Adrenal gland (tissue), 12 donors: ENCODE results near the gene SLC47A1. TPM values are rescaled to one million over a fixed set of nuclear protein-coding genes. Genes with fewer than 3 reads are reported as not detected.
"Not testable (repeated sequence)": the region's sequence is repeated elsewhere in the genome, so short reads cannot be mapped to it uniquely, and the experiment has no call there.

Experiments
- DNase-seq, 7 donors: peaks; one replicate each; pipeline ENCODE4 v3.0.0-alpha.2; 2019 to 2020
- H3K27ac ChIP-seq, 5 donors: fragments of 200-600 bp; sonication (generic) in 4 of 5; 1 replicate in 3 of 5; 2 replicates in 2 of 5; pipeline versions ENCODE4 v1.5.1 to v1.8.0; 2016 to 2020; ENCODE audit warnings: mild to moderate bottlenecking in 1 of 5
- H3K27me3 ChIP-seq: fragments of 200-600 bp; 2 replicates; pipeline ENCODE4 v1.8.0; 2021
- H3K36me3 ChIP-seq, 2 donors: fragments of 200-600 bp; replicated peaks in 1 of 2; 1 replicate in 1 of 2; 2 replicates in 1 of 2; pipeline versions ENCODE4 v1.5.1 to v1.8.0; 2018 to 2022
- H3K4me1 ChIP-seq, 2 donors: fragments of 200-600 bp; replicated peaks in 1 of 2; 1 replicate in 1 of 2; 2 replicates in 1 of 2; pipeline versions ENCODE4 v1.5.1 to v1.8.0; 2018 to 2021
- H3K4me3 ChIP-seq, 4 donors: fragments of 200-600 bp; sonication (generic) in 3 of 4; one replicate each; pipeline ENCODE4 v1.5.1; 2016 to 2018
- H3K9me3 ChIP-seq, 3 donors: fragments of 200-600 bp; sonication (generic) in 1 of 3; replicated peaks in 1 of 3; 1 replicate in 2 of 3; 2 replicates in 1 of 3; pipeline versions ENCODE4 v1.5.1 to v1.8.0; 2016 to 2021
- POLR2A ChIP-seq, 2 donors: fragments of 450-650 bp; IDR thresholded peaks; one replicate each; pipeline ENCODE4 v1.6.1; 2017; ENCODE audit warnings: antibody characterized with exemption in 2 of 2, mild to moderate bottlenecking in 2 of 2, moderate library complexity in 1 of 2
- WGBS, 4 donors: extraction: QIAGEN DNeasy Blood & Tissue Kit in 2 of 4; methylation state at CpG; one replicate each; pipeline versions ENCODE4 v1.1.5 to v1.1.7; 2013 to 2017; 5-methylcytosine and 5-hydroxymethylcytosine counted together
- intact Hi-C, 2 donors: fragments of 100-400 bp; cut with DNase I; formaldehyde crosslinking; loops; one replicate each; pipeline versions ENCODE4 v1.14.1 to v1.15.0; 2022 to 2023
- polyA plus RNA-seq, 3 donors: library from polyadenylated mRNA; stranded (reverse); fragments of 200-250 nt in 2 of 3; fragments of 350-450 nt in 1 of 3; fragmentation: Illumina TruSeq in 1 of 3; extraction: RNeasy Lipid Tissue Mini Kit (QIAGEN cat#74804) in 1 of 3; gene quantifications; one replicate each; pipeline ENCODE4 v1.2.3, GENCODE V29; 2013 to 2014
- total RNA-seq, 9 donors: library from RNA; depleted of rRNA in 4 of 9; stranded (reverse); fragments of >200 nt in 4 of 9; fragments of 120-200 nt in 1 of 9; fragmentation: NEBNext Ultra II Directional in 1 of 9; extraction: Animal tissue kit (Norgen Biotek cat#: 25700) in 1 of 9; gene quantifications; one replicate each; pipeline versions ENCODE4 v1.1.0 to v1.2.4, GENCODE V29; 2013 to 2023
- TF ChIP-seq, protein P1 (sequence below), 6 experiments: fragments of 450-650 bp in 4 of 6; fragments of 200-600 bp in 2 of 6; sonication (generic) in 1 of 6; IDR thresholded peaks; 1 replicate in 5 of 6; 2 replicates in 1 of 6; pipeline versions ENCODE4 v1.5.1 to v1.8.0; 2016 to 2021; ENCODE audit warnings: antibody characterized with exemption in 6 of 6, mild to moderate bottlenecking in 2 of 6, moderate library complexity in 1 of 6
- donor health status: healthy with polysubstance abuse.
- donor health status: Bipolar disorder and iron deficiency.
- donor health status: DM: yes; HTN: yes; CAD: no.
- donor health status: DM: no; HTN: no; CAD: no.
- donor health status: DM: no; HTN: no; CAD: no.
- donor health status: DM: yes; HTN: yes; CAD: no.

The SLC47A1 gene
- total and polyA plus RNA-seq, 12 donors: 90.1 to 630 (median 166) TPM

DNA sequence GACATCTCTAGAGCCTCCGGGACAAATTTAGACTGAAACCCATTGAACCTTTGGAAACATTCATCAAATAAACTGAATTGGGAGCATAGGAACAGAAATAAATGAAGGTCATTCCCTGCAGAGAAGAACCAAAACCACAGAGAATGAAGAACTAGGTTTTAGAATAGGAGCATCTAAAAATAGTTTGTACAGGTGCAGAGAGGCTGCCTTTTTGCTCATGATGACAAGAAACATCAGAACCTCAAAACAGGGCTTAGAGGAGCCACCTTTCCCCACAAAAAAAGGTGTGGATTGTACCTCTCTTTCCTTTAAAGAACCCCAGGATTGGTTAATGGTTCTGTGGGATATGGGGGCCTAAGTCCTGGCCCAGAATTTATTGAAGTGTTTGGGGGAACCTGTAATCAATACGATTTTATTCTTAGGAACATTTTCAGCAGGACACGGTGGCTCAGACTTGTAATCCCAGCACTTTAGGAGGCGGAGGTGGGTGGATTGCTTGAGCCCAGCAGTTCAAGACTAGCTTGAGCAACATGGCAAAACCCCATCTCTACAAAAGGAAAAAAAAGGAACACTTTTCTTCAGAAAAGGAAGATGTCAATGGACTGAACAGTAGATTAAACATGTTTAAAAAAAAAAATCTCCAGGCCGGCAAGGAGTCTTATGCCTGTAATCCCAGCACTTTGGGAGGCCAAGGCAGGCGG is 37.7 kb upstream of the SLC47A1 start:
- WGBS, 4 donors: 82 to 90% (median 86%) methylated on average over 6 of the region's 6 CpGs
- H3K27ac ChIP-seq: no peak overlapping the region
- DNase-seq: peak in 1 of 7 donors; percentile 11
- no peak overlapping the region for H3K4me3 ChIP-seq
- no peaks in the 10 kb centered on the region for H3K4me1 ChIP-seq
- TF ChIP-seq, protein P1, sequence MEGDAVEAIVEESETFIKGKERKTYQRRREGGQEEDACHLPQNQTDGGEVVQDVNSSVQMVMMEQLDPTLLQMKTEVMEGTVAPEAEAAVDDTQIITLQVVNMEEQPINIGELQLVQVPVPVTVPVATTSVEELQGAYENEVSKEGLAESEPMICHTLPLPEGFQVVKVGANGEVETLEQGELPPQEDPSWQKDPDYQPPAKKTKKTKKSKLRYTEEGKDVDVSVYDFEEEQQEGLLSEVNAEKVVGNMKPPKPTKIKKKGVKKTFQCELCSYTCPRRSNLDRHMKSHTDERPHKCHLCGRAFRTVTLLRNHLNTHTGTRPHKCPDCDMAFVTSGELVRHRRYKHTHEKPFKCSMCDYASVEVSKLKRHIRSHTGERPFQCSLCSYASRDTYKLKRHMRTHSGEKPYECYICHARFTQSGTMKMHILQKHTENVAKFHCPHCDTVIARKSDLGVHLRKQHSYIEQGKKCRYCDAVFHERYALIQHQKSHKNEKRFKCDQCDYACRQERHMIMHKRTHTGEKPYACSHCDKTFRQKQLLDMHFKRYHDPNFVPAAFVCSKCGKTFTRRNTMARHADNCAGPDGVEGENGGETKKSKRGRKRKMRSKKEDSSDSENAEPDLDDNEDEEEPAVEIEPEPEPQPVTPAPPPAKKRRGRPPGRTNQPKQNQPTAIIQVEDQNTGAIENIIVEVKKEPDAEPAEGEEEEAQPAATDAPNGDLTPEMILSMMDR (IDR thresholded peaks at IDR 0.05): no peak
- H3K36me3 ChIP-seq: no peaks in the 10 kb centered on the region
- H3K9me3 ChIP-seq: no peaks in the 10 kb centered on the region
- no peaks in the 10 kb centered on the region for H3K27me3 ChIP-seq
- intact Hi-C loops: no loop called here

DNA sequence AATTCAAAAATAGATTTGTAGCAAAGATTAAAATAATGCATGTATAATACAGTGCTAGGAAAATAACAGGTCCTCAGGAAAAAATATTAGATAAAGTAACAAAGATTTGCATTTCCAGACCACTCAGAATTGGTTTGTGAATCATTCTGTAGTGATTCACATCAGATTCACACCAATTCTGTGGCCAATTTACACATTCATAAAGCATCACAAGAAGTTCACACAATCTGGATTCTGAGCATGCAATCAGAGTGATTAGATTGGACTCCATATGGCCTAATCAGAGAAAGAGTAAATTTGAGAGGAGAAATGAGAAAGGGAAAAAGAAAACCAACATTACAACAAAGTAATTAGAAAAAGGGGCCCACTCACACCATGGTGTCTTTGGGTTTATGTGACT is 36.0 kb upstream of the SLC47A1 start:
- no peaks in the 10 kb centered on the region for H3K4me1 ChIP-seq
- no peaks in the 10 kb centered on the region for H3K9me3 ChIP-seq
- DNase-seq: no peak
- H3K27me3 ChIP-seq: no peaks in the 10 kb centered on the region
- H3K27ac ChIP-seq: no peak overlapping the region
- intact Hi-C loops: no loop called here
- no peak for TF ChIP-seq POLR2A (IDR thresholded peaks at IDR 0.05)
- TF ChIP-seq, protein P1 (IDR thresholded peaks at IDR 0.05): no peak
- no peaks in the 10 kb centered on the region for H3K36me3 ChIP-seq
- H3K4me3 ChIP-seq: no peak overlapping the region

DNA sequence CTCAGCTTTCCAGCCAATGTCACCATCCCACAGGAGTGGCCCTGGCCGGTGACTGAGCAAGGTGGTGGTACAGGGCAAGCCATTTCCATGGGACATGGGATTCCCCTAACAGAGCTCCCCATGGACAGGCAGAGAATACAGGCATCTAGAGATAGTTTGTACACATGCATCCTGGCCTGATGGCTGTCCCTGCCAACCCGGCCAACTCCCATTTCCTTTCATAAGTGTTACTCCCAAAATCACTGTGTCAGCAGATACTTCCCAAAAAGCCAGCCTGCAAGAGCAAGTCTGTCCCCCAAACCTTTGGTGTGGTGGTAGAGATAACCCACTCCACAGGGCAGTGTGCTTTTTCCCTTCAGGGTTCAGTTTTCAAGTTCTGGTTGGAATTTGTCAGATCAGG is 32.4 kb upstream of the SLC47A1 start:
- intact Hi-C loops: loop anchor here in 1 of 2 donors (10.0 kb wide), 1 partner anchor 136 kb away; the partner anchor contains the start of gene B9D1
- no peaks in the 10 kb centered on the region for H3K9me3 ChIP-seq
- no peaks in the 10 kb centered on the region for H3K27me3 ChIP-seq
- H3K4me3 ChIP-seq: no peak overlapping the region
- no peak overlapping the region for H3K27ac ChIP-seq
- no peaks in the 10 kb centered on the region for H3K36me3 ChIP-seq
- TF ChIP-seq, protein P1 (IDR thresholded peaks at IDR 0.05): no peak
- no peak for TF ChIP-seq POLR2A (IDR thresholded peaks at IDR 0.05)
- WGBS, 4 donors: 70 to 92% (median 76%) methylated on average over 2 of the region's 2 CpGs
- no peak for DNase-seq
- H3K4me1 ChIP-seq: no peaks in the 10 kb centered on the region

DNA sequence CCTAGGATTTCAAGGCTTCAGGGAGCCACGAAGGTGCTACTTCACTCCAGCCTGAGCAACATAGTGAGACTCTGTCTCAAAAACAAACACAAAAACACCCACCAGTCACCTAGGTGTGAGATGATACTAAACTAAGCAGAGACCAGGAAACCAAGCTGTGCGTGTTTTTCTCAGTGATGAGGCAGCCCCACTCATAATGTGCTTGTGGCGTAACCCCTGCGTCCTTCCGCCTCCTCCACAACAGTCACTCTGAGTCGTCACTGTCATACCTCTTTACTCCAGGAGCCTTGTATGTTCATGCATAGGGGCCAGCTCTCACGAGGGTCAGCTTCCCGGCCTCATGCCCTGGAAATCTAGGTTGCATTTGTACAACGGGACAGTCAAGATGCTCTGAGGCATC is 31.1 kb upstream of the SLC47A1 start:
- Histone ChIP-seq H3K27ac (no peak overlapping the region), H3K9me3 (no peaks in the 10 kb centered on the region), H3K4me1 (no peaks in the 10 kb centered on the region), H3K4me3 (no peak overlapping the region), H3K36me3 (no peaks in the 10 kb centered on the region), H3K27me3 (no peaks in the 10 kb centered on the region)
- no peak for DNase-seq
- TF ChIP-seq, protein P1 (IDR thresholded peaks at IDR 0.05): no peak
- no peak for TF ChIP-seq POLR2A (IDR thresholded peaks at IDR 0.05)
- intact Hi-C loops: loop anchor here in 1 of 2 donors (10.0 kb wide), 1 partner anchor 138 kb away; the partner anchor contains the start of gene B9D1
- WGBS, 4 donors: 77 to 85% (median 83%) methylated on average over 9 of the region's 9 CpGs

DNA sequence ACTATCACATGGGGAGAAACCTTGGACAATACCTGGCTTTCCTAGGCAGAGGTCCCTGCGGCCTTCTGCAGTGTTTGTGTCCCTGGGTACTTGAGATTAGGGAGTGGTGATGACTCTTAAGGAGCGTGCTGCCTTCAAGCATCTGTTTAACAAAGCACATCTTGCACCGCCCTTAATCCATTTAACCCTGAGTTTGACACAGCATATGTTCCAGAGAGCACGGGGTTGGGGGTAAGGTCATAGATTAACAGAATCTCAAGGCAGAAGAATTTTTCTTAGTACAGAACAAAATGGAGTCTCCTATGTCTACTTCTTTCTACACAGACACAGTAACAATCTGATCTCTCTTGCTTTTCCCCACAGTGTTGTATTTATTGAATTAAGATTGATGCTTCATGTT is 28.1 kb upstream of the SLC47A1 start:
- intact Hi-C loops: loop anchor here in 1 of 2 donors (10.0 kb wide), 1 partner anchor 141 kb away; the partner anchor contains the start of gene B9D1
- H3K36me3 ChIP-seq, H3K27ac ChIP-seq, H3K4me1 ChIP-seq, DNase-seq, H3K27me3 ChIP-seq, H3K9me3 ChIP-seq, H3K4me3 ChIP-seq: not testable (repeated sequence)
- WGBS, 4 donors: 50 to 83% (median 69%) methylated on average over 1 to 3 of the region's 4 CpGs
